HG03432 (cell line): ENCODE data around the gene PPP1R16B.
"Not testable (repeated sequence)": the region's sequence is repeated elsewhere in the genome, so short reads cannot be mapped to it uniquely, and the experiment has no call there.

Experiments
- ATAC-seq: cut with Tn5 transposase; IDR thresholded peaks from one replicate; pipeline ENCODE4 v1.9.1; 2021; ENCODE audit warnings: mild to moderate bottlenecking, moderate library complexity; ENCODE audit not compliant: unreplicated experiment

The PPP1R16B gene

DNA sequence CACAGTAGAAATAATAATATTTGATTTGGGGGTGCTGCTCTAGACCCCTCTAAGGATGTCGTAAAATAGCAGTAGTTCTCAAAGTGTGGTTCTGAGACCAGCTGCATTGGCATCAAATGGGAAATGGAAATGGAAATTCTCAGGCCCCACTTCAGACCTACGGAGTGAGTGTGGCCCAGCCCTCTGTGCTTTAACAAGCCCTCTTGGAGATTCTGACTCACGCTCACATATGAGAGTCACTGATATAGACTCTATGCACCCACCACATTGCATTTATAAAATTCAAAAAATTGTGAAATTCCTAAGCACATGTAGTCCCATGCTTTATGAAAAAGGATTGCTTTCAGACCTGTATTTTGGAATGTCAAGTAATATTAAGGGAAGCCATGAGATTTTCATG lies 14.2 kb upstream of the PPP1R16B start:
- ATAC-seq, result no peak

DNA sequence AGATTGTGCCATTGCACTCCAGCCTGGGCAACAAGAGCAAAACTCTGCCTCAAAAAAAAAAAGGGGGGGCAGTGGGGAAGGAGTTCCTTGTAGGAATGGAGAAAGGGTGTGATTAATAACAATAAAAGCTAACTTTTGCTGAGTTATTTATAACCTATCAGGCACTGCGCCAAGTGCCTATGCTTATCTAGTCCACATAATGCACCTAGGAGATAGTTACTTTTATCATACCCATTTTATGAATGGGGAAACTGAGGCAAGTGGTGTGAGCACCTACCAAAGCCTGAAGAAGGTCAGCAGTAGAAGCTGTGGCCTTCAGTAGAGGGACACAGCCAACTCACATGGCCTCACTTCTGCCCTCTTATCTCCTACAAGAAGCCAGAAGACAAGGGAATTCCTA lies 13.6 kb upstream of the PPP1R16B start:
- no peak for ATAC-seq

DNA sequence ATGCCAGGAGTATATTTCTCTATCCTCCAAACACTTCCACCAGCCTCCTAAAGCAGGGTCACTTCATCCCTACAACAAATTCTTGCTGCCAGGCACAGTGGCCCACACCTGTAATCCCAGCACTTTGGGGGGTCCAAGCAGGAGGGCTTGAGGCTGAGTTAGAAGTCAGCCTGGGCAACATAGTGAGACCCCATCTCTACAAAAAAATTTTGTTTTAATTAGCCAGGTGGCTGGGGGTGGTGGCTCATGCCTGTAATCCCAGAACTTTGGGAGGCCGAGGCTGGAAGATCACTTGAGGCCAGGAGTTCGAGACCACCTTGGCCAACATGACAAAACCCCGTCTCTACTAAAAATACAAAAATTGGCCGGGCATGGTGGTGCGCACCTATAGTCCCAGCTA lies 11.4 kb upstream of the PPP1R16B start:
- ATAC-seq, result not testable (repeated sequence)

DNA sequence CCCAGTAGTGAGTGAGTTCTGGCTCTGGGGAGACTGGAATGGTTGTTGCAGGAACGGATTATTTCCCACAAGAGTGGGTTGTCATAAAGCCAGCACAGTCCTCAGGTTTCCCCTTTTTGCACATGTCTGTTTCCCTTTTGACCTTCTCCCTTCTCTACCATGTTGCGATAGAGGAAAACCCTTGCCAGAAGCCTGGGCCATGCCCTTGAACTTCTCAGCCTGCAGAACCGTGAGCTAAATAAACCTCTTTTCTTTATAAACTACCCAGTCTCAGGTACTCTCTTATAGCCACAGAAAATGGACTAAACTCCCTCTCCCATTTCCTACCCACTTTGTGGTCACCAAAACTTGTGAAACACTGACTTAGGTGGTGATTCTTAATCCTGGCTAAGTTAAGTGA lies 7.2 kb upstream of the PPP1R16B start:
- ATAC-seq, result no peak

DNA sequence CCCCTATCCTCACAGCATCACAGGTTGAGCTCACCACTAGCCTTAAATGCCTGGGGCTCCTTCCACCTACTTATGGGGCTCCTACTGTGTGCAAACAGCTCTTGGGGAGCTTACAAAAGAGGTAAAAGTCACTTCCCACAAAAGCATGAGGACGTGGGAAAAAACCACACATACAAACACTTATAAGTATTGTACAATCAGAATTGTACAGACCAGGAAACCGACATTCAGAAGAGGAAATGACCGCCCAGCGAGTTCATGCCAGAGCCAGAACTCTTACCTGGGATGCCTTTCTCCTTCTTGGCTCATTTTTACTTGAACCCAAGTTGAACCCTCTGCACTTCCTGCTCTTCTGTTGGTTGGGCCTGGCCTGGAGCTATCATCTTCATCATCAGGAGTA lies 6.3 kb upstream of the PPP1R16B start:
- ATAC-seq, result no peak

DNA sequence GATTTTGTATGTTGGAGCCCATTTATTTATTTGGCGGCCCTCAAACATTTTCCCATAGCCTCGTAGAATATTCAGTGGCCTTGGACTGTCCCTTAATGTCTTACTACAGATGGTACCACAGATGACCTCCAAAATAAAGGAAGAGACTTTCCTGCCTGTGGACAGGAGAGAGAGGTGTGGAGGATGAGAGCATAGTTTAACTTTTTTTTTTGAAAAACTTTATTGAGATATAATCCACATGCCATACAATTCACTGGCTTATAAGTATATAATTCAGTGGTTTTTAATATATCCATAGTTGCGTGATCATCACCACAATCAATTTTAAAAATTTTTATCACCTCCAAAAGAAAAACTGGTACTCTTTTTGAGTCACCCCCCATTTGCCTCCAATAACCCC lies 4.6 kb upstream of the PPP1R16B start:
- no peak for ATAC-seq

DNA sequence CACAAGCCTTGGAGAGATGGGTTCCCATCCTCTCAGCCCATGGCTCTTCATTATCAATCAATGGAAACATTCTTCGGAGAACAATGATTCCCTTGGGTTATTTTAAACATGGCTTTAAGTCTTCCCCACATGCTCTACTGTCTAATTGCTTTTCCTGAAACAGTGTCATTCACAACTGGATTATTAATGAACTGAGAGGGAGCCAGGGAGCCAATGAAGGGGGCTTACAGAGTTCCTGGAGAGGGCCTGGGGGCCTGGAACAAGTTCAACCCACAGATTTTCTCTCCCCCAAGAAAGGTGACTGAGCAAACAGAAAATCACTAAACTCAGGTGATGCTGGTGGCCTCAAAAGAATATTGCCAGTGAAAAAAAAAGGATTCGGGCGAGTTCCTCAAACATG lies 1.3 kb upstream of the PPP1R16B start:
- ATAC-seq, result no peak

DNA sequence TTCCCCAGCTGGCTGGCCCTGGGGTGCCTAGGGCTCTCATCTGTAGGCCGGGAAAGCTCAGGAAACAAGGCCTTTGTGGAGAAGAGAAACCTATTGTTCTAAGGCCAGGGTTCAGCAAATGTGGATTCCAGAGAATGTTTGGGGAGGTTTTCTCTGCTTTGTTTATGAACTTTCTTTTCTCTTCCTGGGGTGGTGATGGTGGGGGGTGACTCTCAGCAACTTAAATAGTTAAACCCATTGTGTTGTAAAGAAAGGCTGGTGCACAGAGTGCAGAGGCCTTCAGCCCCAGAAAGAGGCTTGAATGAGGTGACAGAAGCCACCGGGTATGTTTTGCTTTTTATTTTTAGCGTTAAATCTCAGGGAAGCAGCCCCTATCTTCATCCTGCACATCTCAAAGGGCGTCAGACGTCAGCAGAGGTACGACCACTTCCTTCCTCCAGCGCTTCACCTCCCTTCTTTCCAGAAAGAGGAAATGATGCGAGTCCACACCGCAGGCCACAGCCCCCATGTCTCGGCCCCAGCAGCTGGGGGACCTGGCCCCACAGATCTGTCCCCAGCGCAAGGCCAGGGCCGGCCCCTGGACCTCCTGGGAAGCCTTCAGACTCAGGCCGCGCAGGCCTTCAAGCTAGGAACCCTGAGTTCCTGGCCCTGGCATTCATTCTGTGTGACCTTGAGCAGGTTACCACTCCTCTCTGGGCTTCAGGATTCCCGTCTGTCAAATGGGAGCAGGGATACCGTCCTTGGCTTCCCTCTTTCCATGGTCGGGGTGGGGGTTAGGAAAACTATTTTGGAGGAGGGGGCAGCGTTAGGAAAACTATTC lies 605 bp upstream of the PPP1R16B start:
- ATAC-seq, result peak; percentile 43

DNA sequence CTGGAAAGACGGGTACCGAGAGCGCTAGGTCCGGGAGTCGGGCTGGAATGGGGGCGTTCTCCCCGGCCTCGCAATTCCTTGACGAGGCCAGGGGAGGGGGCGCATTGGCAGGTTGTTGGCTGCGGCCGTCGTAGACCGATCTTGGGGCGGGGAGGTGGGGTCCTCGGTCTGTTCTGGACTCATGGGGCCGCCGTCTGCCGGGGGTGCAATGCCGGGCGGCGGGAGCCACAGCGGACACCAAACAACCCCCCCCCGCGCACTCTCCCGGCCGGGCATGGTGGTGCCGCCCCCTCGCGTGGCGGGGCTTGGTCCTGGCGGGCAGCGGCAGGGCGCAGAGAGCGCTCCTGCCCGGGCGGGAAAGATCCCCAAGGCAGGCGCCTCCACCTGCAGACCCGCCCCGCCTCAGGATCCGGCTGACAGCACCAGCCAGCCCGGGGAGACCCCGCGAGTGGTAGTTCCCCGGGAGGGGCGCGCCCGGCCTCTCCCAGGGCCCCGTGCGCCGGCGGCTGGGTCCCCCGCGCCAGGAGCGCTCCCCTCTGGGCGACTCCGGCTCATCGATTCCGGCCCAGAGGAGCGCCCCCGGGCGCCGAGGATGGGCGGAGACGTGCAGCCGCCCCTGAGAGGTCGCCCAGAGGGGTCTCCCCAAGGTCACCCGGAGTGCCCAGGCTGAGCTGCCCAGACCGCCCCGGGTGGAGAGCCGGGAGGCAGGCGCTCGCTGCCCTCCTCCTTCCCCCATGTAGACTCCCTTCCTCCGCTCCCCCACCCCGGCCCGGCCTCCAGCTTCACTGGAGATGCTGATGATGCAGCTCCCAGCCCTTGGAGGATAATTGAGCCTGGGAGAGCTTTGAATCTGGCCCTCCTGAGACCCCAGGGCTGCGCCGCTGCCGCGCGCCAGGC lies 709 bp downstream of the PPP1R16B start:
- ATAC-seq, result peak; percentile 28

DNA sequence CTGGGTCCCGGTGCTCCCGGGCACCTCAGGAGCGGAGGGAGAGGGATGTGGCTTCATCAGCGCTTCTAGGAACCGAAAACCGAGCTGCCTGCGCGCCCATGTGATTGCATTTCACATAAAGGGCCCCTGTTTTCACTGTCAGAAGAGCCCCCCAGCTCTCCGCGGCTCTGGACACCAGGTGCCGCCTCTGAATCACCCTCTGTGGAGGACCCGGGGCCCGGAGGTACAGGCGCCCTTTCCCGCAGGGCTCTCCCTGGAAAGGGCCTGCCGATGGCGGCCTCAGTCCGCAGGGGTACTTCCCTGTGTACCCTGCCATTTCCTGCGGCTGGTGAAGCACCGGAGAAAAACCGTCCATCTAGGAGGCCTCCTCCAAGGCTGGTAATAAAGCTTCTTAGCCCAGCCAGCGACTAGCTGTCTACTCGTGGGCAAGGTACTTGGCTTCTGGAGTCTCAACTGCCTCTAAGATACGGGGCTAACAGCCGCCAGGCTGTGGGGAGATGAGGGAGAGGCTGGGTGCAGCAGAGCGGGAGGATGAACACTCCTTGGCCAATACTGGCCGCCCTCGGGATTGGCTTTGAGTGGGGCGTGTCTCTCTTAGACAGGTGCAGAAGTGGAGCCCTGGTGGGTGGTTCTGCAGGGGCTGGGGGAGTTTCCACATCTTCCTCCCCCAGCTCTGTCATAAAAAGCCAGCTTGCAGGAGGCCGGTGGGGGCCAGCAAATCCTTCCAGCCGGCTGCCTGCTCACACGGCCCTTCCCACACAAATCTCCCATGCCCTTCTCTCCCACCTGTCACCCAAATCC lies 1.6 kb downstream of the PPP1R16B start:
- peak; percentile 26 for ATAC-seq

DNA sequence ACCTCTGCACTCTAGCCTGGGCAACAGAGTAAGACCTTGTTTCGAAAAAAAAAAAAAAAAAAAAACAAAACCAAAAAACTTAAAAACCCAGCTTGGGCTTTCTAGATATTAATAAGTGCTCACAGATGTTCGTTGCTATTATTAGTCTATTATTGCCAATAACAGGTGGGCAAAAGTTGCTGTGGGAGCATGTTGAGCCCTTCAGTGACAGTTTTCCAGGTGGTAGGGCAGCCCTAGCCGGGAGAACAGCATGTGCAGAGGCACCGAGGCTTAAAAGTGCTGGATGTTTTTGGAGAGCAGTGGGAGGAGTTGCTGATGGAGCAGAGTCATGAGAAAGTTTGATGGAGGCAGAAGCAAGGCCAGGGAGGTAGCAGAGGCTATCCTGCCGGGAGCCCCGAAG lies 4.4 kb downstream of the PPP1R16B start:
- no peak for ATAC-seq

DNA sequence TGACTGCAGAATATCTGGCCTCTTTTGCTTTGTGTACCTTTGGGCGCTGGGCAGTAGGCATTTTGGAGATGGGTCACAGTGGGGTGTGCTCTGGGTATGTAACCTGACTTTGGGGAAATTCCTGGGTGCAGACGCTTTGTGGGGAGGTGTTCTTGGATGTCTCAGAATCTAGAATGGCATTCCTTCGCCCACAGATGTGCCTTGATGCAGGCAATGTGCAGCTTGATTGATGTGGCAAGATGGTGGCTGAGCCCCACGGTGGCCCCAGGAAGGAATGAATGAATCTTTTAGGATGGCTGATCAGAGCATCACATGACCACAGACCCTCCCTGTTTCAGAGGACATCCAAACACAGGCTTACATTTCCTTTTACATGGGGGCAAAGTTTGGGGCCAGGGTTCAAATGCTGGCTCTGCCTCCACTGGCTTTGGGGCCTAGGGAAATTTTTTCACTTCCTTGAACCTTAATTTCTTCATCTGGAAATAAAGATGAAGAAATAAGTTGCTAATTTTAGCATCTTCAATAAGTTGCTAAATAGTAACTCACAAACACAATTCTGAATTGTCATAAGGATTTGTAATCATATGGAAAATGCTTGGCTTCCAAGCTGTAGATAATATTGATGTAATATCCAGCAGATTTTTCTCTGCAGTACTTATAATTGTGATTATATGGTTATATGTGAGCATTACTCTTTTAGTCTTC lies 5.6 kb downstream of the PPP1R16B start:
- no peak for ATAC-seq

DNA sequence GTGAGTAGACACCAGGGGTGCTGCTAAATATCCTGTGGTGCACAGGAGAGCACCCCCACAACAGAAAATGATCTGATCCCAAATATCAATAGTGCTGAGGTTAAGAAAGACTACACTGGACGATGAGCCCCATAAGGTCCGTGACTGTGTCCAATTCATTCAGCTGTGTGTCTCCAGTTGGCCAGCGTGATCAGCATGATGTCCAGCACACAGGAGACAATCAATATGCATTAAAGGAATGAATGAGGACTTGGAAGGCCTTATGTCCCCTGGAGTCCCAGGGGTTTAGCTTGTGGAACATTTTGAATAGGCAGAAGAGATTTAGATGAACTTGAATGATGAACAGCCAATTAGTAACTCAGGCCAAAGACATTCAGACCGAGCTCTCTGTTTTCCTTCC lies 6.3 kb downstream of the PPP1R16B start:
- ATAC-seq, result no peak

DNA sequence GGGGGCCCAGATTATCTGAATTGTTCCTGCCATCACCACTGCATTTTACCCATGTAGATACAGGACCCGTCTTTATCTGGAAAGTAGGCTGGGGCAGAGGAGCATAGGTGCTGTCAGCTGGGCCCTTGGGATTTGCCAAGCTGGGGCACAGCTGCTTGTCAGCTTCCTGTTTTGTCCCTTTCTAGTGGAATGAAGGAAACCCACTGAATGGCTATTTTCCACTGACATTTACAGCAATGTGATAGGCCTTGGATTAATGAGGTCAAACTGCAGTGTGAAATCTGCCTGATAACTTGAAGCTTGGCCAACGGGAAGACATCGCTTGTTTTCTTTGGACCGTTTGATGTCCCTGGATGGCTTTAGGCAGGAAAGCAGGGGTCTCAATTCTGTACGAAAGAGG lies 6.7 kb downstream of the PPP1R16B start:
- ATAC-seq, result no peak

DNA sequence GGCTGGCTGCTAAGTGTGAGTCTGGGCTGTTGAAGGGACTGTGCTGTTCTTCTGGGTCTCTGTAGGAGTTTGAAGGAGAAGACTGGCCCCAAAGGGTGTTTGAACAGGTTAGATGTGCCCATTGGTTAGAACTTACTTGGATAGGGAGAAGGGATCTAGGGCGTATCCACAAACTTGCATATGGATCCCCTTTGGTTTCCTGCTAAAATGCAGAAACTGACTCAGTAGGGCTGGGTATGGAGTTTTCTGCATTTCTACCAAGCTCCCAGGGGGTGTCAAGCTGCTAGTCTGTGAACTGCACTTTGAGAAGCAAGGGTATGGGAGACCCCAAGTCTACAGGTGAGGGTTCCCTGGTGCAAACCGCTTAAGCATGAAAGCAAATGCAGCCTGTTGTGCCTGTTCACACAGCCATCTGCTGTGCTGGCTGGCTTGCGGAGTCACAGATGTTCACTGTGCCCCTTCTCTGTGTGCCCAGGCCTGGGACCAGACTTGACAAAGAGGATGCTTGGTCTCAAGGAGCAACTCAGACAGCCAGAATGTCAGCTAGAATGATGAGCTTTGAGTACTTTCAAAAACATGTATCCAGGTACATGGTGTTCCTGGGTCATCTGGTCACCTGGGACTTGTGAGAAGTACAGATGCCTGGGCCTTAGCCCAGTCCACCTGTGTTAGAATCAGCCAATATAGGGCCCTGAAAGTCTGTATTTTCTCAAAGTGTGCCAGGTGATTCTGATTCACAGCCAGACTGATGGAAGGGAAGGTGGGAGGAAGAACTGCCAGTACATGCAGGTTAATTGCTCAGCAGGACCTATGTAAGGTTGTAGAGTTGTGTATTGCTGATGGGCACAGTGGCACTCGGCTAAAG lies 7.4 kb downstream of the PPP1R16B start:
- ATAC-seq, result no peak

DNA sequence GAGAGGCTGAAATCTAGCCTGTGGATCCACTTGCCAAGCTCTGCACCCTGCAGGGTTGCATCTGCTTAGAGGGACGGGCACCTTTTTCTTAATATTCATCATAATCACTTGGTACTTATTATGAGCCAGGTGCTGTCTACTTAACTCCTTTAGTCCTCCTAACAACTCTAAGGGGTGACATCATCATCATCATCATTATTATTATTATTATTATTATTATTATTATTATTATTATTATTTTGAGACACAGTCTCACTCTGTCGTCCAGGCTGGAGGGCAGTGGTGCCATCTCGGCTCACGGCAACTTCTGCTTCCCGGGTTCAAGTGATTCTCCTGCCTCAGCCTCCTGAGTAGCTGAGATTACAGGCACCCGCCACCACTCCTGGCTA lies 8.1 kb downstream of the PPP1R16B start:
- not testable (repeated sequence) for ATAC-seq

DNA sequence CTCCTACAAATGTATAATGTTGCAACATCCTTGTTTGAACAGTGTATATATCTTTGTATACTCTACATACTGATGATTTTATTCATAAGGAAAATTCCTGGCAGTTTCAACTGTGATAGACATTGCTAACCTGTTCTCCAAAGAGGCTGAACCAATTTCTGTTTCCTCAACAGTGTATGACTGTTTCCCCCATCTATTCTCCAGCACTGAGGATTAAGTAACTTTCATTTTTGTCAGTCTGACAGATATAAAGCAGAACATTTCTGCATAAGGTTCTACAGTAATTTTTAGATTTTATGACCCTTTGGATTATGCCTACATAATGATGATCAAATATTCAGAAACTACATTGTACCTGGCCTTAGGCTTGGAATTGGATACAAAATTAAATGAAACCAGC lies 9.9 kb downstream of the PPP1R16B start:
- no peak for ATAC-seq

DNA sequence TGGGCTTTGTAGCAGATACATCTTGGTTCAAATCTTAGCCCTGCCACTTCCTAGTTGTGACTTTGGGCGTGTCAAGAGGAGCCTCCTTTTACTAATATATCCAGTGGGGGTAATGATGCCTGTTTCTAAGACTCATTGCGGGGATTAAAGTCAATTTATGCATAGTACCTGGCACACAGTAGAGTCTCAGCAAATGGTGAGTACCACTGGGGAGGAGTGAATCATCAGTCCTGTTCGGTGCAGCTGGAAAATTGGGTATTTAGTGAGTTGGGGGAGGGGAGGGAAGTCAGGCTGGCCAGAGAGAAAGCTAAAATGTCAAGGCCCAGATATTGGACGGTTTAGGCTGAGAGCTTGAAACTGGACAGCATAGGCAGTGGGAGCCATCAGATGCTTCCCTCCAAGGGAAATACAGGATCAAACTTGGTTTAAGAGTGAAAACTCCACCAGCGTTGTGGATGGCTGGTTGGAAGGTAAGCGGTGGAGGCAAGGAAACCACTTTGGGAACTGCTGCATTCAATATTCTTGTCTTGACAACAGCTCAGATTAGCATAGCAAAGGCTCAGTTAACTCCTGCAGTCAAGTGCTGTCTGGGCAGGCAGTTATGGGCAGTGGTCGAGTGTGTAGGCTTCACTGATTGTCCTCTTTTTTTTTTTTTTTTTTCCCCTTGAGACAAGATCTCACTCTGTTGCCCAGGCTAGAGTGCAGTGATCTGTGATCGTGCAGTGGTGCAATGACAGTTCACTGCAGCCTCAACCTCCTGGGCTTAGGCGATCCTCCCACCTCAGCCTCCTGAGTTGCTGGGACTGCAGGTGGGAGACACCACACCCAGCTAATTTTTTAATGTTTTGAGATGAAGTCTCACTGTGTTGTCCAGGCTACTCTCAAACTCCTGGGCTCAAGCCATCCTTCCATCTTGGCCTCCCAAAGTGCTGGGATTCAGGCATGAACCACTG lies 12.9 kb downstream of the PPP1R16B start:
- no peak for ATAC-seq

DNA sequence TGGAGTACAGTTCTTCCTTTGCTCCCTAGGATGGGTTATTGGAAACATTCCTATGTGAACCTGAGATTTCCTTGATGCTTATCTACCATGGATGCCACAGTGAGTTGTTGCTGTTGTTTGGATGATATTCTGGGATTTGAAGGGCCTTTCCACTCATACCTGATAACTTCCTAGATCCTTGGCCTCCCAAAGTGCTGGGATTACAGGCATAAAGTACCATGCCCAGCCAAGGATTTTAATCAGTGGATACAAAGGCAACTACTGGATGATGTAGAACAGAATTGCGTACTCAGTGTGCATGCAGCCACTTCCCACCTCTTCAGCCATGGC lies 20.0 kb downstream of the PPP1R16B start:
- ATAC-seq, result no peak
